ENCODE results near the gene BCL2.
A peak's percentile ranks its signal among the peaks of the same experiment; 100 is the strongest.

BCL2 gene

DNA sequence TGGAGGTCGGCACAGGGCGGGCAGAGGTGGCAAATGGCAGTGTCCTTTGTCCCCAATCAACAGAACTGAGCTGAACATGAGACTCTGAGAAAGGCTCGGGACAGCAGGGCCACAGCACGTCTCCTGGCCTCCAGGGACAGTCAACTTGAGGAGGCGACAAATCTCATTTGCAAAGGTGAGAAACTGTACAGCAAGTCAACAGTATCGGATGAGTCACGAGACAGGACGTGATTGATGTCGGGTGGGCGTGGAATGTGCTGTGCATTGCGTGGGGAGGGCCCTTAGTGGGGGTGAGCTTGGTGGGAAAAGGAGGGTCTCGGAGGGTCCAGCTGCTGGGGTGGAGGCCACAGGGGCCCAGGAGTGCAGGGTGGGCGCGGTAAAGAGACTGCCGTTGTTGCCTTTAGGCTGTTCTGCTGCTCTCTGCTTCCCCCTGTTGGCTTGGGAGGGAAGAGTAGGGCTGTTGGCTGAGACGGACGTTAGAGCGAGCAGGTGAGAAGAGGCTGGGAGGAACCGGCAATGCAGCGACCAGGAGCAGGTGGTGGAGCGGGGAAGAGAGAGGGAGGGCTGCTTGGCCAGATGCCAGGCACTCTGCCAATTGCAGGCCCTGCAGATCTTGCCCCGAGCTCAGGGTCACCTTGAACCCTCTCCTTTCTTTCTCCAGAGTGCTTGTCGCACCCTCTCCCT, 164.3 kb downstream of the BCL2 start:
- peak; percentile 99 for DNase-seq

GRCh38 chr18:63154350-63155152, 165.0 kb downstream of the BCL2 start:
- DNase-seq = no peak

DNA sequence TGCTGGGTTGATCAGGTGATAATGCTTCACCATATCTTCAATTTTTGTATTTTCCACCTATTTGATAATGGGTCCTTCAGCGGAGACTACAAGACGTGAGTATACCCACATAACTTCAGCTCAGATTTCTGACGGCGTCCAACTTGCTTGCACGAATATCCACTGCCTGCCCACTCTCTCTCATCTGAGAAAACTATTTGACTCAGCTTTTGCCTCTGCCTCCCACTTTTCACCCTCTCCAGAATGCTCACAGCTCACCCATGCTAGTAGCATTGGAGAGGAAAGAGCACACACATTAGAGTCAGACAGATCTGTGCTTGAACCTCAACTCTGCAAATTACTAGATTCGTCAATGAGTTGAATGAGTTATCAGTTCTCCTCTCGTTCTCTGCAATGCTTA, 166.8 kb downstream of the BCL2 start:
- no peak for DNase-seq

DNA sequence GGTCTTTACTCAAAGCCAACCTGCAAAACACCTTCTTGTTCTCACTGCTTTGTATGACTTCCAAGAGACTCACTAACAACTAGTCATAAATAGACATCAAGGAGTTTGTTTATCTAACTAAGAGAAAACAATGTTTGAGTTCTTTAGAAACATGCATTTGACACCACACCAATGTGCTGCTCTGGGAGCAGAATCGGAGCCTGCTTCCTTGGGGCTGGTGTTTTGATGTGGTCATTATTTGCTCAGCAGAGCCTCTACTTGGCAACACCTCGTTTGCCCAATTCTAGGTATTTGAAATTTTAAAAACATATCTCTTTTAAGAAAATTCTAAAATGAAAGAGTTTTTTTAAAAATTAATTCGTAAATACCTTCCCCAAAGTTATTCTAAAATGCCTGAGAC, 167.5 kb downstream of the BCL2 start:
- no peak for DNase-seq

DNA sequence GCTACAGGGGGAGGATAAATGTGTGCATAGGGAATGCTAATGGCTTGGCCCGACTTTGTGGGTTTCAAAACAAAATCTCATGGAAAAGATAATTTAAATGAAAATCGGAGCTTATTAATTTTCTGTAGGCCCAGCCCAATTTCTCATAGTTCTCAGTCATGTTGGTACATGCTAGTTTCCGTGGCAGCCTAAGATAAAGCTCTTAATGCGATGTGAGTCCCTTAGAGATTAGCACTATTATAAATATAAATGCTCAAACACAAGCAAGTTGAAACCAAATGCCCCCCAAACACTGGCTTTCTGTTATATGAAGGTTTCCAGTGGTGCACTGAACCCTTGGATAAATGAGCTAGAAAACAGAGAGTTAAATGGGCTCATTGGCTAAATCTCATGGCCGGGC, 168.0 kb downstream of the BCL2 start:
- no peak for DNase-seq

DNA sequence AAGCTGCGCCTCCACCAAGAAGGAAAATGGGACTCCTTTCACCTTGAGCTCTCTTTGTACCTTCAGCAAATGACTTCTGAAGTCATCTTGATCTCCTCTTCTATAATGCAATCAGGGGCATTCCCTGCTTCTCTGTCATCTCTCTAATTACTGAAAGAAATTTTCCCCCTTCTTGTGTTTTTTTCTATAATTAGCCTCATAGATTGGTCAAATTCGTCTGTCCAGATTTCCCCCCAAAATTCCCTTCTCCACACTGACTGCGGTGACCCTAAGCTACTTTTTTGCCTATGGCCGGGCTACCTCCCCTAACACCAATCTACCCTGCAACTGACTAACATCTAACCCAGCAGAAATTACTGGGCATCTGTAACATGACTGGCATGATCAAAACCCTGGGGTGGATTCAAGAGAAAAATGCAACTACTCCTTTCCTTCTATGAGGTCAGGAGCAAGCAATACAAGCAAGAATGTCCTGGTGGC, 168.6 kb downstream of the BCL2 start:
- DNase-seq = no peak

- DNase-seq = no peak
Measured at GRCh38 chr18:63150326-63150725, 169.2 kb downstream of the BCL2 start.

DNA sequence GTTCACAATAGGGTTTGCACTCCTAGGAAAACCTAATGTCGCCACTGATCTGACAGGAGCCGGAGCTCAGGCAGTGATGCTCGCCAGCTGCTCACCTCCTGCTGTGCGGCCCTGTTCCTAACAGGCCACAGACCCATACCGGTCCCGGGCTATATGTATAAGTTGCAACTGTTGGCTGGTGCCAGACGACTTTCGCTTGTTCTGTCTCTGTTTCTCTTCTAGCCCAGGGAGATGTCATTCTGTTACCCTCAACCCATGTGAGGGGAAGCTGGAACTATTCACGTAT, 170.3 kb downstream of the BCL2 start:
- DNase-seq = peak; percentile 61

DNA sequence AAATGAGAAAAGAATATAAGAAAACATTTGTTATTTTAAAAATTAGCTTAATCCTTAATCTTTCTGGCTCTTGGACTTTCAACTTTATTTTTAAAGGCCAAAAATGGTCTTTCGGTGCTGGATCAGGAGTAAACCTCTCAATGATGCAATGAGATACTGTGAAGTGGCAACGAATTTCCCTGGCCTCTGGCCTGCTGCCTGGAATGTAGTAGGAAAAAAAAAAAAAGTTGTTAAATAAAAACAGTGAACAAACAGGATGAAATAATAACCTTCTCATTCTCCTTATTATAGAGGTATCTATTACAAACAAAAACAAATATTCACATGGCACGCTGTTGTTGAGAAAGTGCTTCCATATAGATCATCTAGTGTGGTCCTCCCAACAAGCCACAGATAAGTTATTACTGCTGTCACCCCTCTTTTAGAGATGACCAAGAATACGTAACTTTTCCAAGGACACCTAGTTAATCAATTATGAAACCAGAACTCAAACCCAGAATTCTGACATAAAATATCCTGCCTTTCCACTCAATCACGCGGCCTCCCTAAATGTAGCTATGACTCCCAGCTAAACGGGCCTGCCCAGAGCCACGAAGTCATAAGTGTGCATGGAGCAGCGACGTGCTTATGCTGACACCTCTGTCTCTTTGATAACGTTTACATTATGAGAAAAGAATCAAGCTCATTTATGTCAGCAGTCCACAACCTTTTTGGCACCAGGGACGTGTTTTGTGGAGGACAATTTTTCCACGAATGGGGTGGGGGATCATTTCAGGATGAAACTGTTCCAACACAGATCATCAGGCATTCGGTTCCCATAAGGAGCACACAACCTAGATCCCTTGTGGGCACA, 170.9 kb downstream of the BCL2 start:
- DNase-seq = no peak

- DNase-seq = no peak
Measured at GRCh38 chr18:63147973-63148372, 171.6 kb downstream of the BCL2 start.

GRCh38 chr18:63146828-63147409, 172.7 kb downstream of the BCL2 start:
- DNase-seq = no peak

- DNase-seq = no peak
Measured at GRCh38 chr18:63145851-63146555, 173.6 kb downstream of the BCL2 start.

GRCh38 chr18:63145166-63145850, 174.3 kb downstream of the BCL2 start:
- no peak for DNase-seq

DNA sequence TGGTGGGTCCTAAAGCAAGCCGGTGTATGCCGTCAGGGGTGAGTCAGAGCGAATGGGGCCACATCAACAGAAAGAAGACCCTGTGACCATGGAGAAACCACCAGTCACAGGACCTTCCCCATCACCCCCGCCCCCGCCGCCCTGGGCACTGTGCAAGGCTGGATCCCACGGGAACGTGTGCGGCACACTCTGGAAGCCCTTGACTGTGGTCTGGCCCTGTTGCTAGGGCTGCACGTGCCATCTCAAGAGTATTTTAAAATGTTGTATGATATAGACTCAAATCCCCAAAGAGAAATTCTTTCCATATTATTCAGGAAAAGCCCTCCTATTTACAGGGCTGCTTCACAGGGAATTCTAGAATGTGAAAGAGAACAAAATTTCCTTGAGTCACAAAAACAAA, 174.8 kb downstream of the BCL2 start:
- no peak for DNase-seq

DNA sequence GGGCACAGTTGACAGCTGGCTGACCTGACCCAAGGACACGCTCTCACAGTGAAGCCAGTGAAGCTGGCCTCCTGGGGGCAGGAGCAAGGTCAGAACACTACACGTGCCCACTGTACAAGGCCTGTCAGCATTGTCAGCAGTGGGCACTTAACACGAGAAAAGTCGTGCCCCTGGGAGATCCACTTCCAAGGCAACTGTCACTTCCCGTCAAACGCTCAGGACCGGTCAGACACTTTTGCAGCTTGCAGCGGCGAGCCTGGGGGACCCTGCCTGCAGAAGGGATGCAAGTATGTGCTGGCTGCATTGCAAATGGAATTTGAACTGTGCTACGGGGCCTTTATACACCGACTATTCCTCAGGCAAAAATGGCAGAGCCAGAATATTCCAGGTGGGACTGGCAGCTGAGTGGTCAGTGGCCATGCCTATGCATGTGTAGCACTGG, 176.2 kb downstream of the BCL2 start:
- no peak for DNase-seq

DNA sequence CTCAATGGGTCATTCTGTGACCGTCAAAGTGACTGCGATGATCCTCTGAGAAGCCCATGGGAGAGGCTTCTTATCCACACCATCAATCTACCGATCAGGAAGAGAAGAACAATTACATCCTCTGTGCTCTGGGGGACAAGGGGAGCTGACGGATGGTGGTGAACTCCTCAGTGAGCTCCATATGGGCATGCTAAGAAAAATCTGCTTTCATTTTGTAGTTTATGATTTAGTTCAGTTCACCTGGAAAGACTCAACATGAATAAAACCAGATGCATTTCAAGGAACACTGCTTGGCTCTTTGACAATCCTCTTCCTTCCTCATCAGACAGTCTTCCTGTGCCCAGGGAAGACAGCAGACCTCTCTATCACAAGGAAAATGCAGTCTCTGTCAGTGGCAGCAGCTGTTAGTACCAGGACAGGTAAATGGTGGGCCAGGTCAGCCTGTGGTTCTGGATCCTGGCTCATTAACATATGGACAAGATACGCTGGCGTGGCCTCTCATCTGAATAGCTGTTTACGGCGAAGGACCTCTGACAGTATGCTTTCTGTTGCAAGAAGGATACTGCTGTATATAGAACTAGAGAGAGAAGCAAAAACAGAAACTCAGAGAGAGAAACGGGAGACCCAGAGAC, 176.9 kb downstream of the BCL2 start:
- DNase-seq = no peak

DNA sequence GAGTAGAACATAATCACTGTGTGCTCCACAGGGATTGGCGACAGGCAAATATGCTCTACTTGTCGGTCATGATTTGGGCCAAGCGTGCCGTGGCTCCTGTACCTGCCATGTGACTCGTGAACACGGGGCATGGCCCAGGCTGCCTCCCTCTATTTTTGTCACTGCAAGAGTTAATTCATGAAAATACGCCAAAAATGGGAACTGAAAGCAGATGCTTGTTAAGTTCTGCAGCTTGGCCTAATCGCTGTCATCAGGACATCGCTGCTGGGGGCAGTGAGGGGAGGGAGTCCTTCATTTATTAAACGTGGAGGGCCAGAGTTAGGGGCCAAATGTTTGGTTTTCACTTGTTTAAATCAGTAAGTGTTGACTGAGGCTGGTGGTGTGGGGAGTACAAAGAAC, 177.8 kb downstream of the BCL2 start:
- no peak for DNase-seq

DNA sequence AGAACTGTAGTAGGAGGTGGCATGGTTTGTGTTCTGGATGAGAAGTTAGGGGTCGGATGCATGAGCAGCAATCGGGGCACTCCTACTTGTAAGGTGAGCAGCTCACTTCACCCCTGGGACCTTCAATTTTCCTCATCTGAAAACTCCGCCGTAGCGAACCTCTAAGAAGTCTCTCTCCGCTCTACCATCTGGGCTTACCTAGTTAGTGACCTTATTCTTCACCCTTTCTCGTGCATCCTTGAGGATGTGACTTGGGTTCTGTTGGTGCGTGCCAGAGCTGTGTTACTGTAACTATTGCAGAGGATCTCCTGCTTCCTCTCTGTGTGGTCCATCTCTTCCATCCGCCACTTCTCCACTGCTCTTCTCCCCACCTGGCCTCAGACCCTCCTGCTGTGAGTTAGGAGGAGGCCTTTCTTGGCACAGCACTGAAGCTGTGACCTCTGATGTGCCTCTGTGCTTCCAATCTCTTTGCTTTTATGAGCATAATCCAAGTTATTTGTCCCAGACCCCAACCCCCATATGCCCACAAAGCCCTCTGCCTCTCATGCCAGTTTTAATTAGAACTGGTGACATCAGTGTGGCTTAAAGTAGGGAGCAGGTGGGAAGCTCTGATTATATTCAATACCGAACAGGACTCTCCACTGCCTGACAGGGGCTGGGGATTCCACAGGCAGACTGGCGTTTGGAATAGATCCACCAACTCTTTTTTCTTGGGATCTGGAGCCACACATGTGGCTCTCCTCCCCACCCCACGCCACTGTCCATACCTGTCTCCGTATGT, 178.4 kb downstream of the BCL2 start:
- DNase-seq = peak; percentile 44

DNA sequence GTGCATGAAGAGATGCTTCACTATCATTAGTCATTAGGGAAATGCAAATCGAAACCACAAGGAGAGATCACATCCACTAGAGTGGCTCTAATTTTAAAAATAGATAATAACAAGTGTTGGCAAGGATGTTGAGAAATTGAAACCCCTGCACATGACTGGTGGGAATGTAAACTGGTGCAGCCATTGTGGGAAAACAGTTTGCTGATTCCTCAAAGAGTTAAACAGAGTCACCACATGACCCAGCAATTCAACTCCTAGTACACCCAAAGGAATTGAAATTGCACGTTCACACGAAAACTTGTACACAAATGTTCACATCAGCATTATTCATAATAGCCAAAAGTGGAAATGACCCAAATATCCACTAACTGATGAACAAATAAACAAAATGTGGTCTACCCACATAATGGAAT, 179.5 kb downstream of the BCL2 start:
- no peak for DNase-seq
